Liver (tissue), 9 donors: Measurements from ENCODE around the gene LAMB2. TPM values are rescaled to one million over a fixed set of nuclear protein-coding genes. Genes with fewer than 3 reads are reported as not detected.

ENCODE experiments used
- DNase-seq: peaks from one replicate; pipeline ENCODE4 v3.0.0-alpha.2; 2017; ENCODE audit warnings: low spot score
- H3K27ac ChIP-seq, 2 donors: one replicate each; pipeline ENCODE4 v1.7.0; 2013; ENCODE audit warnings: inconsistent platforms in 2 of 2, low read length in 2 of 2, control low read depth in 1 of 2, low read depth in 1 of 2, mild to moderate bottlenecking in 1 of 2
- H3K27me3 ChIP-seq, 4 donors: one replicate each; pipeline versions ENCODE4 v1.6.1 to v1.7.0; 2013; ENCODE audit warnings: low read length in 3 of 4, inconsistent platforms in 1 of 4, mild to moderate bottlenecking in 1 of 4, moderate library complexity in 1 of 4; ENCODE audit not compliant: control insufficient read depth in 4 of 4, insufficient read depth in 4 of 4
- H3K36me3 ChIP-seq, 4 donors: one replicate each; pipeline versions ENCODE4 v1.6.1 to v1.7.0; 2013; ENCODE audit warnings: low read length in 3 of 4, mild to moderate bottlenecking in 3 of 4, low read depth in 1 of 4, moderate library complexity in 1 of 4; ENCODE audit not compliant: control insufficient read depth in 4 of 4, insufficient read depth in 3 of 4
- H3K4me1 ChIP-seq, 4 donors: one replicate each; pipeline versions ENCODE4 v1.6.1 to v1.7.0; 2013; ENCODE audit warnings: low read length in 3 of 4, mild to moderate bottlenecking in 3 of 4, moderate library complexity in 1 of 4; ENCODE audit not compliant: control insufficient read depth in 4 of 4, insufficient read depth in 4 of 4
- H3K4me3 ChIP-seq, 3 donors: one replicate each; pipeline versions ENCODE4 v1.6.1 to v1.7.0; 2013; ENCODE audit warnings: low read length in 3 of 3, control low read depth in 1 of 3, low read depth in 1 of 3, mild to moderate bottlenecking in 1 of 3
- H3K9ac ChIP-seq, 2 donors: one replicate each; pipeline ENCODE4 v1.7.0; 2013; ENCODE audit warnings: low read length in 2 of 2, mild to moderate bottlenecking in 2 of 2, moderate library complexity in 2 of 2, control low read depth in 1 of 2, low read depth in 1 of 2
- H3K9me3 ChIP-seq, 4 donors: one replicate each; pipeline versions ENCODE4 v1.6.1 to v1.7.0; 2013; ENCODE audit warnings: low read length in 3 of 4; ENCODE audit not compliant: control insufficient read depth in 4 of 4
- ATF3 ChIP-seq: IDR thresholded peaks from 2 replicates; pipeline ENCODE4 v1.6.1; 2016; ENCODE audit warnings: antibody characterized with exemption
- CTCF ChIP-seq: fragments of 150-350 bp; IDR thresholded peaks from 2 replicates; pipeline ENCODE4 v1.5.1; 2017; ENCODE audit warnings: improper control_type of control experiment, low read depth, low read length; ENCODE audit not compliant: missing input control
- EGR1 ChIP-seq, 2 donors: IDR thresholded peaks; 2 replicates each; pipeline ENCODE4 v1.6.1; 2016 to 2018; ENCODE audit warnings: antibody characterized with exemption in 2 of 2, low read depth in 2 of 2
- FOXA1 ChIP-seq: IDR thresholded peaks from 2 replicates; pipeline ENCODE4 v1.6.1; 2016; ENCODE audit warnings: antibody characterized with exemption
- FOXA2 ChIP-seq: IDR thresholded peaks from 2 replicates; pipeline ENCODE4 v1.6.1; 2016; ENCODE audit warnings: antibody characterized with exemption
- GABPA ChIP-seq, 2 donors: IDR thresholded peaks in 1 of 2; conservative IDR thresholded peaks in 1 of 2; 2 replicates each; pipeline ENCODE4 v1.6.1; 2016; ENCODE audit warnings: antibody characterized with exemption in 2 of 2, mild to moderate bottlenecking in 1 of 2, moderate library complexity in 1 of 2
- HNF4A ChIP-seq, 2 donors: conservative IDR thresholded peaks; 2 replicates each; pipeline ENCODE4 v1.6.1; 2016; ENCODE audit warnings: antibody characterized with exemption in 2 of 2, mild to moderate bottlenecking in 2 of 2
- HNF4G ChIP-seq: IDR thresholded peaks from 2 replicates; pipeline ENCODE4 v1.6.1; 2016; ENCODE audit warnings: antibody characterized with exemption
- JUND ChIP-seq, 2 donors: IDR thresholded peaks; 2 replicates each; pipeline ENCODE4 v1.6.1; 2016; ENCODE audit warnings: antibody characterized with exemption in 2 of 2
- MAX ChIP-seq: IDR thresholded peaks from 2 replicates; pipeline ENCODE4 v1.6.1; 2016; ENCODE audit warnings: antibody characterized with exemption
- NR2F2 ChIP-seq: IDR thresholded peaks from 2 replicates; pipeline ENCODE4 v1.6.1; 2016; ENCODE audit warnings: antibody characterized with exemption
- RAD21 ChIP-seq, 2 donors: IDR thresholded peaks; 2 replicates each; pipeline ENCODE4 v1.6.1; 2016; ENCODE audit warnings: antibody characterized with exemption in 2 of 2, mild to moderate bottlenecking in 2 of 2
- REST ChIP-seq: IDR thresholded peaks from 2 replicates; pipeline ENCODE4 v1.6.1; 2016; ENCODE audit warnings: antibody characterized with exemption, mild to moderate bottlenecking
- RXRA ChIP-seq, 2 donors: IDR thresholded peaks; 2 replicates each; pipeline ENCODE4 v1.6.1; 2017 to 2018; ENCODE audit warnings: antibody characterized with exemption in 2 of 2, mild to moderate bottlenecking in 1 of 2
- SP1 ChIP-seq: IDR thresholded peaks from 2 replicates; pipeline ENCODE4 v1.6.1; 2018; ENCODE audit warnings: antibody characterized with exemption, mild to moderate bottlenecking
- TAF1 ChIP-seq: conservative IDR thresholded peaks from 2 replicates; pipeline ENCODE4 v1.6.1; 2016; ENCODE audit warnings: antibody characterized with exemption, mild to moderate bottlenecking
- YY1 ChIP-seq: IDR thresholded peaks from 2 replicates; pipeline ENCODE4 v1.6.1; 2016; ENCODE audit warnings: antibody characterized with exemption, mild to moderate bottlenecking
- ZBTB33 ChIP-seq: IDR thresholded peaks from 2 replicates; pipeline ENCODE4 v1.6.1; 2016; ENCODE audit warnings: antibody characterized with exemption
- WGBS: extraction: QIAGEN DNeasy Blood & Tissue Kit; methylation state at CpG from one replicate; pipeline ENCODE4 v1.1.7; 2013; 5-methylcytosine and 5-hydroxymethylcytosine counted together
- polyA plus RNA-seq, 2 donors: library from polyadenylated mRNA; stranded (reverse) in 1 of 2; unstranded in 1 of 2; fragments of 200-250 nt in 1 of 2; fragments of >200 nt in 1 of 2; fragmentation: Nextera tagmentation in 1 of 2; extraction: Ambion mirVana in 1 of 2; gene quantifications; one replicate each; pipeline versions ENCODE4 v1.2.1 to v1.2.3, GENCODE V29; 2013 to 2015
- total RNA-seq, 2 donors: library from RNA; depleted of rRNA; stranded (reverse); fragments of >200 nt; gene quantifications; one replicate each; pipeline ENCODE4 v1.2.3, GENCODE V29; 2014
- donor health status: healthy.
- donor health status: healthy.
- donor health status: healthy.
- donor health status: healthy.
- donor health status: healthy.

The LAMB2 gene
- total and polyA plus RNA-seq, 4 donors, result 87.6 to 172 (median 134) TPM

- no peaks in the 10 kb centered on the region for H3K27me3 ChIP-seq
- WGBS, result 40% methylated on average over 4 of the region's 4 CpGs
- H3K36me3 ChIP-seq, result no peaks in the 10 kb centered on the region
- H3K9ac ChIP-seq, result no peak overlapping the region
- peaks cover 2 to 51% (median 46%) of the 10 kb centered on the region in 4 donors for H3K4me1 ChIP-seq
- no peaks in the 10 kb centered on the region for H3K9me3 ChIP-seq
- H3K27ac ChIP-seq, result no peak overlapping the region
- TF ChIP-seq FOXA2 (no peak), REST (no peak), CTCF (no peak), ATF3 (no peak), EGR1 (IDR thresholded peaks at IDR 0.05; ENCODE audit: low read depth in 2 of 2) (no peak), TAF1 (no peak), JUND (IDR thresholded peaks at IDR 0.05) (no peak), YY1 (no peak), HNF4A (conservative IDR thresholded peaks at IDR 0.05) (peak; percentile 46 to 63), GABPA (IDR thresholded peaks at IDR 0.05 in 1 of 2, conservative IDR thresholded peaks at IDR 0.05 in 1 of 2) (no peak), FOXA1 (no peak), HNF4G (no peak), NR2F2 (no peak), MAX (no peak), ZBTB33 (no peak), RAD21 (IDR thresholded peaks at IDR 0.05) (no peak), RXRA (IDR thresholded peaks at IDR 0.05) (peak; percentile 79 to 94), SP1 (peak; percentile 27)
- H3K4me3 ChIP-seq, result no peak overlapping the region
- DNase-seq, result no peak
Observed at GRCh38 chr3:49135499-49135898, 2.6 kb upstream of the LAMB2 start.
